Skin of body (tissue), 2 donors: Measurements from ENCODE around the gene COX11. TPM values are rescaled to one million over a fixed set of nuclear protein-coding genes. Genes with fewer than 3 reads are reported as not detected.

Experiments used
- DNase-seq: peaks from one replicate; lab custom pipeline; 2025; lab: John Stamatoyannopoulos, UW
- total RNA-seq: library from RNA; depleted of rRNA; stranded (reverse); fragments of >200 nt; gene quantifications from one replicate; pipeline ENCODE4 v1.2.3, GENCODE V29; 2014

Gene COX11
- total RNA-seq, 1 donor from 2014 or later = 54.9 TPM

- DNase-seq = peak; percentile 19
These were observed 713 bp downstream of the COX11 start for GRCh38 chr17:54967621-54968261.

- no peak for DNase-seq
These were observed 11.7 kb downstream of the COX11 start for GRCh38 chr17:54956791-54957190.

- DNase-seq = no peak
These were observed 17.2 kb downstream of the COX11 start for GRCh38 chr17:54951286-54951685.

- DNase-seq = no peak
These were observed 18.3 kb downstream of the COX11 start for GRCh38 chr17:54950116-54950515.

- no peak for DNase-seq
These were observed 20.1 kb downstream of the COX11 start for GRCh38 chr17:54948380-54948779.

GRCh38 chr17:54947396-54947795, 21.1 kb downstream of the COX11 start:
- DNase-seq = no peak

GRCh38 chr17:54945671-54946070, 22.8 kb downstream of the COX11 start:
- peak; percentile 31 for DNase-seq

GRCh38 chr17:54945231-54945630, 23.2 kb downstream of the COX11 start:
- no peak for DNase-seq

GRCh38 chr17:54944796-54945195, 23.7 kb downstream of the COX11 start:
- peak; percentile 13 for DNase-seq

GRCh38 chr17:54941285-54941684, 27.2 kb downstream of the COX11 start:
- DNase-seq = no peak

GRCh38 chr17:54937426-54937825, 31.0 kb downstream of the COX11 start:
- DNase-seq = no peak

- DNase-seq = no peak
These were observed 31.4 kb downstream of the COX11 start for GRCh38 chr17:54937018-54937417.

- no peak for DNase-seq
These were observed 33.0 kb downstream of the COX11 start for GRCh38 chr17:54935471-54935870.

GRCh38 chr17:54933921-54934320, 34.5 kb downstream of the COX11 start:
- no peak for DNase-seq

GRCh38 chr17:54932711-54933110, 35.7 kb downstream of the COX11 start:
- DNase-seq = no peak

- DNase-seq = no peak
These were observed 40.9 kb downstream of the COX11 start for GRCh38 chr17:54927525-54927924.

- no peak for DNase-seq
These were observed 44.0 kb downstream of the COX11 start for GRCh38 chr17:54924405-54924804.

GRCh38 chr17:54920819-54921218, 47.6 kb downstream of the COX11 start:
- no peak for DNase-seq

- no peak for DNase-seq
These were observed 49.0 kb downstream of the COX11 start for GRCh38 chr17:54919425-54919824.

- no peak for DNase-seq
These were observed 51.7 kb downstream of the COX11 start for GRCh38 chr17:54916721-54917120.
